Loucy (cell line): Measurements from ENCODE around the gene ADAMTSL2.

Source experiments
- H2AFZ ChIP-seq: fragments of 200-600 bp; sonication (generic); 2 replicates; pipeline ENCODE4 v1.6.0; 2016; ENCODE audit warnings: antibody characterized with exemption, mild to moderate bottlenecking, low read length, moderate library complexity
- H3F3A ChIP-seq: fragments of 200-600 bp; 2 replicates; pipeline ENCODE4 v1.6.0; 2016; ENCODE audit warnings: antibody characterized with exemption, low read depth, mild to moderate bottlenecking
- H3K27me3 ChIP-seq: fragments of 200-600 bp; sonication (generic); 2 replicates; pipeline ENCODE4 v1.6.1; 2014; ENCODE audit warnings: low read length, mild to moderate bottlenecking; ENCODE audit not compliant: insufficient read depth, poor library complexity, severe bottlenecking
- H3K36me3 ChIP-seq: fragments of 200-600 bp; sonication (generic); 2 replicates; pipeline ENCODE4 v1.6.1; 2016; ENCODE audit warnings: low read length; ENCODE audit not compliant: insufficient read depth
- H3K4me1 ChIP-seq: fragments of 200-600 bp; sonication (generic); 2 replicates; pipeline ENCODE4 v1.5.1; 2014; ENCODE audit warnings: low read length, mild to moderate bottlenecking; ENCODE audit not compliant: insufficient read depth, poor library complexity, severe bottlenecking
- H3K4me2 ChIP-seq: fragments of 200-600 bp; sonication (generic); 2 replicates; pipeline ENCODE4 v1.6.0; 2014; ENCODE audit warnings: antibody characterized with exemption, low read length, low read depth, mild to moderate bottlenecking; ENCODE audit not compliant: poor library complexity, severe bottlenecking
- H3K4me3 ChIP-seq: fragments of 200-600 bp; sonication (generic); 2 replicates; pipeline ENCODE4 v1.5.1; 2014; ENCODE audit warnings: low read length, mild to moderate bottlenecking, mixed read lengths; ENCODE audit not compliant: poor library complexity, severe bottlenecking
- H3K79me2 ChIP-seq: fragments of 200-600 bp; sonication (generic); 2 replicates; pipeline ENCODE4 v1.6.1; 2014; ENCODE audit warnings: low read length; ENCODE audit not compliant: insufficient read depth
- H3K9ac ChIP-seq: fragments of 200-600 bp; sonication (generic); 2 replicates; pipeline ENCODE4 v1.6.0; 2014; ENCODE audit warnings: mild to moderate bottlenecking, low read depth, low read length, moderate library complexity; ENCODE audit not compliant: poor library complexity, severe bottlenecking
- H3K9me2 ChIP-seq: fragments of 200-600 bp; sonication (generic); replicated peaks from 2 replicates; pipeline ENCODE4 v1.6.1; 2016; ENCODE audit warnings: low read depth, low read length, mixed read lengths
- H3K9me3 ChIP-seq: fragments of 200-600 bp; sonication (generic); 2 replicates; pipeline ENCODE4 v1.6.1; 2014; ENCODE audit warnings: mild to moderate bottlenecking, antibody characterized with exemption, low read length, low read depth; ENCODE audit not compliant: insufficient read depth
- H4K20me1 ChIP-seq: fragments of 200-600 bp; sonication (generic); 2 replicates; pipeline ENCODE4 v1.6.0; 2014; ENCODE audit warnings: antibody characterized with exemption, low read length, mild to moderate bottlenecking; ENCODE audit not compliant: insufficient read depth, poor library complexity, severe bottlenecking
- CTCF ChIP-seq: fragments of 200-600 bp; sonication (generic); conservative IDR thresholded peaks from 2 replicates; pipeline ENCODE4 v1.5.1; 2014; ENCODE audit warnings: mild to moderate bottlenecking, antibody characterized with exemption, low read length
- EZH2phosphoT487 ChIP-seq: fragments of 200-600 bp; IDR thresholded peaks from 2 replicates; pipeline ENCODE4 v1.6.1; 2018; ENCODE audit warnings: antibody characterized with exemption, mild to moderate bottlenecking, moderate library complexity, borderline replicate concordance

ADAMTSL2 gene

GRCh38 chr9:133540698-133541025 lies 6.2 kb downstream of the ADAMTSL2 start:
- Histone ChIP-seq H2AFZ (no peak overlapping the region), H3K9me3 (no peaks in the 10 kb centered on the region), H3K36me3 (no peaks in the 10 kb centered on the region), H3K4me1 (no peaks in the 10 kb centered on the region), H3K9ac (no peak overlapping the region), H4K20me1 (no peaks in the 10 kb centered on the region), H3K4me3 (no peak overlapping the region), H3K9me2 (no peaks in the 10 kb centered on the region), H3K79me2 (no peaks in the 10 kb centered on the region), H3F3A (no peaks in the 10 kb centered on the region), H3K27me3 (no peaks in the 10 kb centered on the region), H3K4me2 (no peak overlapping the region)
- no peak for TF ChIP-seq CTCF
- no peak for TF ChIP-seq EZH2phosphoT487

GRCh38 chr9:133542002-133542401 lies 7.5 kb downstream of the ADAMTSL2 start:
- no peaks in the 10 kb centered on the region for H4K20me1 ChIP-seq
- H3F3A ChIP-seq = no peaks in the 10 kb centered on the region
- no peak overlapping the region for H3K9ac ChIP-seq
- TF ChIP-seq EZH2phosphoT487 (no peak), CTCF (no peak)
- no peaks in the 10 kb centered on the region for H3K9me2 ChIP-seq
- H3K4me1 ChIP-seq = no peaks in the 10 kb centered on the region
- H3K27me3 ChIP-seq = no peaks in the 10 kb centered on the region
- no peak overlapping the region for H3K4me2 ChIP-seq
- no peak overlapping the region for H2AFZ ChIP-seq
- H3K79me2 ChIP-seq = no peaks in the 10 kb centered on the region
- no peak overlapping the region for H3K4me3 ChIP-seq
- no peaks in the 10 kb centered on the region for H3K36me3 ChIP-seq
- H3K9me3 ChIP-seq = no peaks in the 10 kb centered on the region

- no peak overlapping the region for H3K4me3 ChIP-seq
- H3K27me3 ChIP-seq = no peaks in the 10 kb centered on the region
- H3K36me3 ChIP-seq = no peaks in the 10 kb centered on the region
- H3K4me1 ChIP-seq = no peaks in the 10 kb centered on the region
- H3K9me2 ChIP-seq = no peaks in the 10 kb centered on the region
- no peak overlapping the region for H3K9ac ChIP-seq
- H2AFZ ChIP-seq = no peak overlapping the region
- H3K9me3 ChIP-seq = no peaks in the 10 kb centered on the region
- H3F3A ChIP-seq = no peaks in the 10 kb centered on the region
- no peaks in the 10 kb centered on the region for H3K79me2 ChIP-seq
- no peak for TF ChIP-seq EZH2phosphoT487
- TF ChIP-seq CTCF = no peak
- H4K20me1 ChIP-seq = no peaks in the 10 kb centered on the region
- no peak overlapping the region for H3K4me2 ChIP-seq
These were observed 9.4 kb downstream of the ADAMTSL2 start for GRCh38 chr9:133543772-133544467.
